OCI-LY7 (cell line): ENCODE measurements around the gene TMEM185B. TPM values are rescaled to one million over a fixed set of nuclear protein-coding genes. Genes with fewer than 3 reads are reported as not detected.

Source experiments
- BruUV-seq: library from RNA; stranded (reverse); fragments of 400-500 nt; replicated peaks from 2 replicates; lab custom pipeline; 2021; lab: Mats Ljungman, UMichigan
- CTCF ChIA-PET: fragments of 300-600 bp; sonication (Branson Sonifier 250); formaldehyde crosslinking; loops from one replicate; lab custom pipeline; 2022; ENCODE audit warnings: antibody characterized with exemption; ENCODE audit not compliant: unreplicated experiment; lab: Charles Lee
- POLR2A ChIA-PET: fragments of 300-600 bp; sonication (Branson Sonifier 250); formaldehyde crosslinking; loops from one replicate; lab custom pipeline; 2022; ENCODE audit warnings: antibody characterized with exemption; lab: Charles Lee
- DNase-seq: peaks from one replicate; pipeline ENCODE4 v3.0.0-alpha.2; 2015; ENCODE audit warnings: low spot score
- H2AFZ ChIP-seq: fragments of 200-600 bp; sonication (generic), shearing (Covaris generic); 2 replicates; pipeline ENCODE4 v1.6.1; 2014; ENCODE audit warnings: mild to moderate bottlenecking, antibody characterized with exemption, low read length, moderate library complexity
- H3K27ac ChIP-seq: fragments of 200-600 bp; sonication (generic); 2 replicates; pipeline ENCODE4 v1.5.1; 2014; ENCODE audit warnings: mixed run types, low read depth, mild to moderate bottlenecking, moderate library complexity, low read length, inconsistent platforms; ENCODE audit not compliant: poor library complexity, severe bottlenecking
- H3K36me3 ChIP-seq: fragments of 200-600 bp; sonication (generic); 2 replicates; pipeline ENCODE4 v1.6.1; 2014; ENCODE audit warnings: mild to moderate bottlenecking, antibody characterized with exemption, low read length, moderate library complexity, mixed read lengths; ENCODE audit not compliant: insufficient read depth
- H3K4me1 ChIP-seq: fragments of 200-600 bp; sonication (generic); 2 replicates; pipeline ENCODE4 v1.5.1; 2014; ENCODE audit warnings: mild to moderate bottlenecking, low read length; ENCODE audit not compliant: insufficient read depth, poor library complexity, severe bottlenecking
- H3K4me2 ChIP-seq: fragments of 200-600 bp; sonication (generic); 2 replicates; pipeline ENCODE4 v1.6.1; 2014; ENCODE audit warnings: mild to moderate bottlenecking, low read length
- H3K4me3 ChIP-seq: fragments of 200-600 bp; sonication (generic); 2 replicates; pipeline ENCODE4 v1.5.1; 2014; ENCODE audit warnings: mild to moderate bottlenecking, low read depth, low read length; ENCODE audit not compliant: poor library complexity, severe bottlenecking
- H3K79me2 ChIP-seq: fragments of 200-600 bp; sonication (generic); 2 replicates; pipeline ENCODE4 v1.6.1; 2016; ENCODE audit warnings: low read depth, mild to moderate bottlenecking, low read length, moderate library complexity, mixed read lengths; ENCODE audit not compliant: insufficient read depth
- H3K9me2 ChIP-seq: fragments of 200-600 bp; sonication (generic); 2 replicates; pipeline ENCODE4 v1.6.1; 2016; ENCODE audit warnings: mild to moderate bottlenecking, low read length, mixed read lengths; ENCODE audit not compliant: insufficient read depth
- H3K9me3 ChIP-seq: fragments of 200-600 bp; sonication (generic); 2 replicates; pipeline ENCODE4 v1.6.1; 2014; ENCODE audit warnings: mild to moderate bottlenecking, mixed run types, low read length, mixed read lengths
- H4K20me1 ChIP-seq: fragments of 200-600 bp; sonication (generic); 2 replicates; pipeline ENCODE4 v1.6.1; 2014; ENCODE audit warnings: mild to moderate bottlenecking, antibody characterized with exemption, low read length, moderate library complexity, mixed read lengths; ENCODE audit not compliant: insufficient read depth
- CTCF ChIP-seq: fragments of 200-600 bp; sonication (generic); conservative IDR thresholded peaks from 2 replicates; pipeline ENCODE4 v1.5.1; 2014; ENCODE audit warnings: mild to moderate bottlenecking, antibody characterized with exemption, low read length, moderate library complexity, mixed read lengths
- EZH2phosphoT487 ChIP-seq: fragments of 200-600 bp; sonication (generic); IDR thresholded peaks from 2 replicates; pipeline ENCODE4 v1.6.1; 2018; ENCODE audit warnings: low read depth, borderline replicate concordance, mild to moderate bottlenecking, mixed run types, antibody characterized with exemption, low read length, moderate library complexity, mixed read lengths
- intact Hi-C: fragments of 100-400 bp; cut with micrococcal nuclease; formaldehyde crosslinking; loops from one replicate; pipeline ENCODE4 v1.10.0; 2022; ENCODE audit not compliant: unreplicated experiment
- total RNA-seq, 2 experiments: library from RNA; depleted of rRNA in 1 of 2; stranded (reverse); fragments of >200 nt in 1 of 2; shearing (Covaris generic) in 1 of 2; gene quantifications; 2 replicates each; pipeline ENCODE4 v1.2.3, GENCODE V29; 2014 to 2022

Gene TMEM185B
- total RNA-seq, 2 experiments from 2014 or later, result 24.4 to 30.2 TPM

- H3K79me2 ChIP-seq, result no peaks in the 10 kb centered on the region
- BruUV-seq, result no TSS peak
- H3K4me1 ChIP-seq, result no peaks in the 10 kb centered on the region
- intact Hi-C loops, result no loop called here
- ChIA-PET CTCF (no interaction called here), POLR2A (no interaction called here)
- no peaks in the 10 kb centered on the region for H3K9me2 ChIP-seq
- 0 out of 2 replicates have a peak, but pooled peaks cover 8% of the 10 kb centered on the region for H3K9me3 ChIP-seq
- no peak for DNase-seq
- no peak overlapping the region for H3K4me3 ChIP-seq
- TF ChIP-seq EZH2phosphoT487, result no peak
- TF ChIP-seq CTCF, result no peak
- H3K27ac ChIP-seq, result no peak overlapping the region
- no peak overlapping the region for H3K4me2 ChIP-seq
- no peaks in the 10 kb centered on the region for H3K36me3 ChIP-seq
- no peak overlapping the region for H2AFZ ChIP-seq
- no peaks in the 10 kb centered on the region for H4K20me1 ChIP-seq
Measured at GRCh38 chr2:120192280-120192679, 30.9 kb downstream of the TMEM185B start.

- POLR2A ChIA-PET, result no interaction called here
- Histone ChIP-seq H3K9me2 (no peaks in the 10 kb centered on the region), H3K4me2 (no peak overlapping the region), H4K20me1 (no peaks in the 10 kb centered on the region), H3K79me2 (no peaks in the 10 kb centered on the region), H3K9me3 (0 out of 2 replicates have a peak, but pooled peaks cover 8% of the 10 kb centered on the region), H3K27ac (no peak overlapping the region), H3K4me1 (no peaks in the 10 kb centered on the region), H2AFZ (no peak overlapping the region), H3K36me3 (no peaks in the 10 kb centered on the region), H3K4me3 (no peak overlapping the region)
- no peak for DNase-seq
- BruUV-seq, result no TSS peak
- intact Hi-C loops, result no loop called here
- CTCF ChIA-PET, result interaction anchor here (1.2 kb wide), 1 partner anchor 13 kb away, joined by 3 read pairs; no protein-coding TSS in a partner anchor
- TF ChIP-seq CTCF (no peak), EZH2phosphoT487 (no peak)
Measured at GRCh38 chr2:120189189-120189588, 34.0 kb downstream of the TMEM185B start.

- POLR2A ChIA-PET, result no interaction called here
- BruUV-seq, result no TSS peak
Measured at GRCh38 chr2:120182019-120182560, 41.1 kb downstream of the TMEM185B start.

More at GRCh38 chr2:120182019-120182560, 41.1 kb downstream of the TMEM185B start:
- peak; percentile 55 for DNase-seq
- Histone ChIP-seq H4K20me1 (no peaks in the 10 kb centered on the region), H3K4me1 (peaks cover 51% of the 10 kb centered on the region), H3K9me3 (no peaks in the 10 kb centered on the region), H2AFZ (peak overlapping the region; percentile 86), H3K9me2 (no peaks in the 10 kb centered on the region), H3K4me2 (peak overlapping the region; percentile 33), H3K79me2 (peaks cover 12% of the 10 kb centered on the region; the same call in 1 of the 2 replicates), H3K36me3 (no peaks in the 10 kb centered on the region), H3K4me3 (peak overlapping the region; percentile 5), H3K27ac (peak overlapping the region; percentile 20)
- intact Hi-C loops, result no loop called here
- TF ChIP-seq CTCF (peak; percentile 65), EZH2phosphoT487 (no peak)
- CTCF ChIA-PET, result no interaction called here
